ENCODE results near the gene SAMSN1.

GRCh38 chr21:14452031-14452726 lies 93.9 kb downstream of the SAMSN1 start:
- no peak for TF ChIP-seq CTCF (IDR thresholded peaks at IDR 0.05; ENCODE audit: poor library complexity)
- no peak for TF ChIP-seq EZH2 (IDR thresholded peaks at IDR 0.05; ENCODE audit: borderline replicate concordance)
- TF ChIP-seq EZH2phosphoT487 (IDR thresholded peaks at IDR 0.05; ENCODE audit: low read depth, severe bottlenecking, unreplicated experiment) = no peak
